ENCODE data around the gene NPTN.

DNA sequence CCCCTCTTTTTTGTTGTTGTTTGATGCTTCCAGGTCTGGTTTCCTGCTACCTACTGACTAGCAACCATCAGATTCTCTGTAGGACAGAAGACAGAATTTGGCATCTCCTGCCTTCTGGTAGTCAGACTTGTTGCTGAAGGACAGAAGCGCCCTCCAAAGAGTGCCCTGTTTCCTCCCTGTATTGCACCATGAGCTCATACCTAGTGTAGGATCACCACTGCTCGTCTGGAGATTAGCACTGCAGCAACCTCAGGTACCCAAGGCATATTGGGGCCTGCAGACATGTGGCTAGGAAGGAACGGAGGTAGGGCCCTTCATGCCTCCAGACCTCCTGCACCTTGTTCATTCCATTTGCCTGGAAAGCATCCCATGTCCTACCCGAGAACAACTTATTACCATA lies 78.1 kb downstream of the NPTN start:
- TF ChIP-seq POLR2AphosphoS5 (IDR thresholded peaks at IDR 0.05; ENCODE audit: low read depth, low read length) (no peak), POLR2A (IDR thresholded peaks at IDR 0.05; ENCODE audit: low read depth, low read length) (0 out of 2 replicates have a peak, but pooled peaks have one; percentile 21), TAF1 (IDR thresholded peaks at IDR 0.05; ENCODE audit: low read depth, low read length) (no peak), SPI1 (IDR thresholded peaks at IDR 0.05; ENCODE audit: low read depth, low read length) (no peak), PAX5 (IDR thresholded peaks at IDR 0.05; ENCODE audit: insufficient read depth, low read length, severe bottlenecking) (no peak), POU2F2 (IDR thresholded peaks at IDR 0.05; ENCODE audit: low read depth, low read length) (no peak)

All from GM12891 (cell line).